HG02981 (cell line): Measurements from ENCODE around the gene ITSN1.
"Not testable (repeated sequence)": the region's sequence is repeated elsewhere in the genome, so short reads cannot be mapped to it uniquely, and the experiment has no call there.

Experiments used
- ATAC-seq: cut with Tn5 transposase; IDR thresholded peaks from one replicate; pipeline ENCODE4 v1.9.1; 2021; ENCODE audit warnings: mild to moderate bottlenecking, moderate library complexity; ENCODE audit not compliant: unreplicated experiment

Gene ITSN1

GRCh38 chr21:33856893-33857527 is 214.7 kb downstream of the ITSN1 start:
- no peak for ATAC-seq

DNA sequence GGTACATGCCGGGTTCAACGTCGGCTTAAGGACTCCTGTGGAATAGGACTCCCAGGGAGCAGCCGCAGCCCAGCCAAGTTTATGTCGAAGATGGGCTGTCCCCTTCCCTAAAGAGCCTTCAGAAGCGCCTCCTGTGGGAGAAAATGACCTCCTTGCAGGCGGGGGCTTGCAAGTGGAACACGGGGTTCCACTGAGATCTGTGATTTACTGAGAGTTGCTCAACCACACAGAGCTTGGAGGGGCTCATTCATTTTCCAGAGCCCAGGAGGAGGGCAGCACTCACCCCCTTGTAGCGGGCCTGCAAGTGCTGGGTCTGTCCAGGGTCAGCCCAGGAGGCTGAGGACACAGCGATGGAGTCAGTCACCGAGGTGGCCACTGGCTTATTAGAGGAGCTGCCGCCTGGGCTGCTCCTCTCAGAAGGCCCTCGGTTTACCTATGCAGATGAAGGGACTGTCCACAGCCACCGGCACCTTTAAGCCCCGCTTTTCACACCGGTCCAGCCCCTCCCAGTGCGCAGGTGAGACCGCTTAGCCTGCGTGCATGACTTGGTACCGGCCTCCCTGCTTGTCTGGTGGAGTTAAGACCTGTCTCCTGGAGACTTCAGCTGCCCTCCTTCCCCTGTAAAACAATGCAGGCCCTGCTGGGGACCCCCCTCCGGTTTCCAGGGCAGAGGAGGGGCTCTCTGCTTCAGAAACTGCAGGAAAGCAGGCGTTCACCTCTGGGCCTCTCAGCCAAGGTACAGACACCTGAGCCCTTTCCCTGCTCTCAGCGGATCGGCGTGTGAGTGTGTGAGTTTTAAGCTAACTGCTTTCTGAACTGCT is 215.8 kb downstream of the ITSN1 start:
- no peak for ATAC-seq

DNA sequence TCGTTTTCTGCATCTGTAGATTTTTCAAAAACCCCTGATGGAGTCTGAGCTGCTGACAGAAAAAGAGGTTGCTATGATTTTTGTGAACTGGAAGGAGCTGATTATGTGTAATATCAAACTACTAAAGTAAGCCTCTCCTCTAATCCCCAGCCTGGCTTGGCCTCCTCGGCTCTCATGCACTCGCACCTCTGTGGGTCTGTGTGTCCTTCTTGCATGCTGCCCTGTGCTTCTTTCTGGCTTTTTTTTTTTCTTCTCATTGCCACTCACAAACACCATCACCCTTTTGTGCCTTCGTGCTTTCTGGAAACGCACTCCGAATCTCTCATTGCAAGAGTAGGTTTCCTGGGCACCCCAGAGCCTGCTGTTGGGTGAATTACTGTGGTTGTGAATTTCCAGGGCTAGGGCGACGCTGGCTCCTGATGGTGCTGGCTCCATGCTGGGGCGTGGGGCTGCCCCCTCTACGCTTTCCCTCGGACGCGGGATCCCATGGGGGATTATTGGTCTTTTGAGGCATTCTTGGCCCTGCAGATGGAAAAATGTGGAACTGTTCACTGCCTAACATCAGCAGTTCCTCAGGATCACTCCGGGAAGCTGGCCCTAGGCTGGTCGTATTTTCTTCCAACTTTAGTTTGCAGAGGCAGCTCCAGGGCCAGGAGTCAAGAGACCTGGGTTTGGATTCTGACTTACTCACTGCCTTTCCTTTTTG is 216.5 kb downstream of the ITSN1 start:
- no peak for ATAC-seq

DNA sequence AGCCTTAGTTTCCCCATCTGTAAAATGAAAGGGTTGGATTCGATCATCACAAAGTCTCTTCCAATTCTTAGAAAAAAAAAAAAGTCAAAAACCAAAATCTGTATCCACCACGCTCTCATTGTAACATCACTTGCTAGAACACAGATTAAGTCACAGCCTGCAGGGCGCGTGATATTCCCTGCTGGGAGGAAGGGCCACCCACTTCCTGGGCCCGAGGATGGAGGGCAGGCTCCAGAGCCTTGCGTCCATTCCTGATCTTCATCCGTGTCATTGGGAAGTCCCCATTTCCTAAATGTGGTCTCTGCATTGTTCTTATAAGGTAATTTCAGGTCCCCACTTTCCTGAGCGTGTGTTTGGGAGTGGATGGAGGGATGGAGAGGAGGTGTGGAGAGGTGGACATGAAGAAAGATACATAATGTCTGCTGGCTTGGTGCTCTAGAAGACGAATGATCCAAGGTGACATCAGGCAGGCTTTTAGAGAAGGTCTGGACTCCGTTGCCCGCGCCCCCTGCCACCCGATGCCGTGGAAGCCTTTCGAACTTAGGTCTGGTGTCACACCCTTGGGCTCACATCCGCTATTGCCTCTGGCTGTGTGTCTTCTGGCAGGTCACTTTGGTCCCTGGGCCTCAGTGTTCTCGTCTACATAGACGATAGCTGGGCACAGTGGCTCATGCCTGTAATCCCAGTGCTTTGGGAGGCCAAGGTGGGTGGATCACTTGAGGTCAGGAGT is 217.2 kb downstream of the ITSN1 start:
- ATAC-seq: no peak

- no peak for ATAC-seq
Measured at GRCh38 chr21:33860332-33860879, 218.1 kb downstream of the ITSN1 start.

GRCh38 chr21:33861125-33861524 is 218.8 kb downstream of the ITSN1 start:
- no peak for ATAC-seq

- not testable (repeated sequence) for ATAC-seq
Measured at GRCh38 chr21:33863191-33863590, 220.9 kb downstream of the ITSN1 start.

- ATAC-seq: no peak
Measured at GRCh38 chr21:33864150-33864549, 221.8 kb downstream of the ITSN1 start.

GRCh38 chr21:33865176-33865575 is 222.9 kb downstream of the ITSN1 start:
- ATAC-seq: no peak

- ATAC-seq: no peak
Measured at GRCh38 chr21:33865996-33866575, 223.8 kb downstream of the ITSN1 start.

- no peak for ATAC-seq
Measured at GRCh38 chr21:33866826-33867225, 224.5 kb downstream of the ITSN1 start.

DNA sequence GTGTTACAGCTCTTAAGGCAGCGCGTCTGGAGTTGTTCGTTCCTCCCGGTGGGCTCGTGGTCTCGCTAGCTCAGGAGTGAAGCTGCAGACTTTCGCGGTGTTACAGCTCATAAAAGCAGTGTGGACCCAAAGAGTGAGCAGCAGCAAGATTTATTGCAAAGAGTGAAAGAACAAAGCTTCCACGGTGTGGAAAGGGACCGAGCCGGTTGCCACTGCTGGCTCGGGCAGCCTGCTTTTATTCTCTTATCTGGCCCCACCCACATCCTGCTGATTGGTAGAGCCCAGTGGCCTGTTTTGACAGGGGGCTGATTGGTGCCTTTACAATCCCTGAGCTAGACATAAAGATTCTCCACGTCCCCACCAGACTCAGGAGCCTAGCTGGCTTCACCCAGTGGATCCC is 225.6 kb downstream of the ITSN1 start:
- ATAC-seq: not testable (repeated sequence)

DNA sequence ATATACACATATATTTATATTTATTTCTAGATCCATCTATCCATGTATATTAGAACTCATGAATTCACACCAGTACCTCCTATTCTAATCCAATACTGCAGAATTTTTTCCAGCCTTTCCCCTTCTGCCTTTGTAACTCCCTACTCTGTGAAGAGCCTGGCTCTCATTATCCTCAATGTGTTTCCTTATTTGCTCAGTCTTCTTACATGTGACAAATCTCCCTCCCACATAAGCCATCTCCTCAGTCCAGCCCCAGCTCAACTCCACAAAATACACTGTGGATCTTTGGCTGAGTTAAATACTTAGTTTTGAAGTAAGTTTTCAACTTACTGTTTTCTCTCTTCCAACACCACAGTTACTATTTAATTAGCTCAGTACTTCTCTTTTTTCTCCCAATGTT is 227.6 kb downstream of the ITSN1 start:
- no peak for ATAC-seq

GRCh38 chr21:33870768-33871167 is 228.5 kb downstream of the ITSN1 start:
- no peak for ATAC-seq

GRCh38 chr21:33871171-33871570 is 228.9 kb downstream of the ITSN1 start:
- no peak for ATAC-seq

DNA sequence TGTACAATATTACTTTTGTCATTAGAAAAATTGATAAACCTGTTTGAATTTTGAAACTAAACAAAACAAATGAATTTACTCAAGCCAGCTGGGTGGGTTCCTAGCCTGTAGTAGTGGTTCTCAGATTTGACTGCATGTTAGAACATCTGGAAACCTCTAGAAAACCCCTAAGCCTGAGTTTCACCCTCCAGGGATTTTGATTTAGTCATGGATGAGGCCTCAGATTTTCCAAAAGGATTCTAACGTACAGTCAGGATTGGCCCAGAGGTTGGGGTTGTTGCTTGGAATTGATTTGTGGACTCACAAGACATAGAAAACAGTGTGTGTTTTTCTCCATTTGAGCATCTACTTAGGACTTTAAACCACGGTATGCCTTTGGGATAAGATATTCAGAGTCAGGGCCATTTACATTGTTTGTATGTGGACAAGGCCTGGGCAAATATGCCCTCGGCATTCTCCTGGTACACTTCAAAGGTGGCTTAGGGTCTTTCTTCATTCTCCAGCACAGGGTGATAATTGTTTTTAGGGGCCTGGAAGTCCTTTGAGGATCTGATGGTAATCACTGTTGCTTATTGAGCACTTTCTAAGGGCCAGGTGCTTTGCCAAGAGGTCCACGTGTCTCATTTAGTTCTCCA is 230.7 kb downstream of the ITSN1 start:
- no peak for ATAC-seq

GRCh38 chr21:33874161-33874560 is 231.9 kb downstream of the ITSN1 start:
- ATAC-seq: no peak

GRCh38 chr21:33875026-33875695 is 232.9 kb downstream of the ITSN1 start:
- no peak for ATAC-seq

- no peak for ATAC-seq
Measured at GRCh38 chr21:33878824-33879223, 236.5 kb downstream of the ITSN1 start.
